HG02973 (cell line): Measurements from ENCODE around the gene SNAP29.

Experiments
- ATAC-seq: cut with Tn5 transposase; IDR thresholded peaks from one replicate; pipeline ENCODE4 v1.9.1; 2021; ENCODE audit warnings: moderate library complexity; ENCODE audit not compliant: unreplicated experiment

SNAP29 gene

GRCh38 chr22:20865875-20866445 lies 7.2 kb downstream of the SNAP29 start:
- ATAC-seq = no peak

- ATAC-seq = no peak
Observed at GRCh38 chr22:20866736-20867135, 7.9 kb downstream of the SNAP29 start.

- no peak for ATAC-seq
Observed at GRCh38 chr22:20867179-20868024, 8.6 kb downstream of the SNAP29 start.

GRCh38 chr22:20868025-20868962 lies 9.5 kb downstream of the SNAP29 start:
- ATAC-seq = no peak

- ATAC-seq = no peak
Observed at GRCh38 chr22:20869234-20869633, 10.4 kb downstream of the SNAP29 start.

- ATAC-seq = no peak
Observed at GRCh38 chr22:20873214-20873613, 14.4 kb downstream of the SNAP29 start.

GRCh38 chr22:20875296-20875695 lies 16.5 kb downstream of the SNAP29 start:
- ATAC-seq = no peak

GRCh38 chr22:20877715-20878114 lies 18.9 kb downstream of the SNAP29 start:
- ATAC-seq = no peak

- ATAC-seq = no peak
Observed at GRCh38 chr22:20881231-20881630, 22.4 kb downstream of the SNAP29 start.

- ATAC-seq = no peak
Observed at GRCh38 chr22:20881869-20882815, 23.3 kb downstream of the SNAP29 start.

- no peak for ATAC-seq
Observed at GRCh38 chr22:20882855-20883254, 24.0 kb downstream of the SNAP29 start.

GRCh38 chr22:20884454-20884853 lies 25.6 kb downstream of the SNAP29 start:
- ATAC-seq = no peak

GRCh38 chr22:20885017-20885556 lies 26.3 kb downstream of the SNAP29 start:
- no peak for ATAC-seq

GRCh38 chr22:20885557-20886323 lies 26.9 kb downstream of the SNAP29 start:
- ATAC-seq = no peak

- no peak for ATAC-seq
Observed at GRCh38 chr22:20887375-20887774, 28.6 kb downstream of the SNAP29 start.

GRCh38 chr22:20889025-20889704 lies 30.4 kb downstream of the SNAP29 start:
- ATAC-seq = no peak

- ATAC-seq = no peak
Observed at GRCh38 chr22:20889904-20890540, 31.2 kb downstream of the SNAP29 start.

GRCh38 chr22:20890975-20891374 lies 32.2 kb downstream of the SNAP29 start:
- ATAC-seq = no peak
